Measurements from ENCODE around the gene ABCC1. TPM values are rescaled to one million over a fixed set of nuclear protein-coding genes. Genes with fewer than 3 reads are reported as not detected.
A peak's percentile ranks its signal among the peaks of the same experiment; 100 is the strongest.

ABCC1 gene
- total and polyA plus RNA-seq, 2 experiments from 2014 or later, result 7.0 to 9.3 TPM

- DNase-seq (ENCODE audit: low spot score), result no peak
- H3K9me3 ChIP-seq (ENCODE audit: low read depth), result no peaks in the 10 kb centered on the region
- no peak for TF ChIP-seq EZH2phosphoT487 (IDR thresholded peaks at IDR 0.05; ENCODE audit: low read depth, severe bottlenecking, unreplicated experiment)
- TF ChIP-seq CTCF (IDR thresholded peaks at IDR 0.05; ENCODE audit: poor library complexity), result no peak
- TF ChIP-seq EZH2 (IDR thresholded peaks at IDR 0.05; ENCODE audit: borderline replicate concordance), result no peak
- H3K4me3 ChIP-seq, result no peak overlapping the region
- H3K9me2 ChIP-seq (replicated peaks; ENCODE audit: insufficient read depth), result no peaks in the 10 kb centered on the region
- H3K27me3 ChIP-seq, result no peaks in the 10 kb centered on the region
- H4K20me1 ChIP-seq (ENCODE audit: insufficient read depth, poor library complexity, severe bottlenecking), result no peaks in the 10 kb centered on the region
- peak overlapping the region; percentile 65 for H3K4me2 ChIP-seq
- no peaks in the 10 kb centered on the region for H3K4me1 ChIP-seq (ENCODE audit: insufficient read depth)
- H3K36me3 ChIP-seq (replicated peaks; ENCODE audit: insufficient read depth, low read depth), result no peaks in the 10 kb centered on the region
- 75% methylated on average over 19 of the region's 19 CpGs for whole genome bisulfite sequencing (ENCODE audit: low lambda C conversion rate, missing lambda C conversion rate)
- peak overlapping the region; percentile 43 for H3K27ac ChIP-seq
- H3K79me2 ChIP-seq, result no peaks in the 10 kb centered on the region
- H2AFZ ChIP-seq, result no peak overlapping the region
Measured at GRCh38 chr16:16028311-16028999, 79.0 kb downstream of the ABCC1 start.

- TF ChIP-seq CTCF (IDR thresholded peaks at IDR 0.05; ENCODE audit: poor library complexity) (no peak), EZH2 (IDR thresholded peaks at IDR 0.05; ENCODE audit: borderline replicate concordance) (no peak), EZH2phosphoT487 (IDR thresholded peaks at IDR 0.05; ENCODE audit: low read depth, severe bottlenecking, unreplicated experiment) (no peak)
- H3K4me1 ChIP-seq (ENCODE audit: insufficient read depth), result no peaks in the 10 kb centered on the region
- H3K36me3 ChIP-seq (replicated peaks; ENCODE audit: insufficient read depth, low read depth), result no peaks in the 10 kb centered on the region
- no peak overlapping the region for H3K4me2 ChIP-seq
- 85% methylated on average over 5 of the region's 5 CpGs for WGBS (ENCODE audit: low lambda C conversion rate, missing lambda C conversion rate)
- H2AFZ ChIP-seq, result no peak overlapping the region
- no peaks in the 10 kb centered on the region for H3K27me3 ChIP-seq
- H3K79me2 ChIP-seq, result no peaks in the 10 kb centered on the region
- H3K9me3 ChIP-seq (ENCODE audit: low read depth), result no peaks in the 10 kb centered on the region
- no peaks in the 10 kb centered on the region for H4K20me1 ChIP-seq (ENCODE audit: insufficient read depth, poor library complexity, severe bottlenecking)
- DNase-seq (ENCODE audit: low spot score), result no peak
- no peaks in the 10 kb centered on the region for H3K9me2 ChIP-seq (replicated peaks; ENCODE audit: insufficient read depth)
- H3K4me3 ChIP-seq, result no peak overlapping the region
- no peak overlapping the region for H3K27ac ChIP-seq
Measured at GRCh38 chr16:16029431-16030011, 80.1 kb downstream of the ABCC1 start.

GRCh38 chr16:16030449-16030848, 81.0 kb downstream of the ABCC1 start:
- Histone ChIP-seq H2AFZ (no peak overlapping the region), H3K27me3 (no peaks in the 10 kb centered on the region), H3K36me3 (replicated peaks; ENCODE audit: insufficient read depth, low read depth) (no peaks in the 10 kb centered on the region), H3K4me1 (ENCODE audit: insufficient read depth) (no peaks in the 10 kb centered on the region), H3K9me2 (replicated peaks; ENCODE audit: insufficient read depth) (no peaks in the 10 kb centered on the region), H3K27ac (no peak overlapping the region), H3K4me2 (no peak overlapping the region), H3K9me3 (ENCODE audit: low read depth) (no peaks in the 10 kb centered on the region), H4K20me1 (ENCODE audit: insufficient read depth, poor library complexity, severe bottlenecking) (no peaks in the 10 kb centered on the region), H3K4me3 (no peak overlapping the region), H3K79me2 (no peaks in the 10 kb centered on the region)
- no peak for DNase-seq (ENCODE audit: low spot score)
- 97% methylated on average over 8 of the region's 8 CpGs for WGBS (ENCODE audit: low lambda C conversion rate, missing lambda C conversion rate)
- no peak for TF ChIP-seq EZH2phosphoT487 (IDR thresholded peaks at IDR 0.05; ENCODE audit: low read depth, severe bottlenecking, unreplicated experiment)
- TF ChIP-seq EZH2 (IDR thresholded peaks at IDR 0.05; ENCODE audit: borderline replicate concordance), result no peak
- TF ChIP-seq CTCF (IDR thresholded peaks at IDR 0.05; ENCODE audit: poor library complexity), result no peak
